Measurements from ENCODE around the gene DLGAP4. TPM values are rescaled to one million over a fixed set of nuclear protein-coding genes. Genes with fewer than 3 reads are reported as not detected.

The DLGAP4 gene
- total and polyA plus RNA-seq, 12 donors: 34.0 to 74.4 (median 55.6) TPM

DNA sequence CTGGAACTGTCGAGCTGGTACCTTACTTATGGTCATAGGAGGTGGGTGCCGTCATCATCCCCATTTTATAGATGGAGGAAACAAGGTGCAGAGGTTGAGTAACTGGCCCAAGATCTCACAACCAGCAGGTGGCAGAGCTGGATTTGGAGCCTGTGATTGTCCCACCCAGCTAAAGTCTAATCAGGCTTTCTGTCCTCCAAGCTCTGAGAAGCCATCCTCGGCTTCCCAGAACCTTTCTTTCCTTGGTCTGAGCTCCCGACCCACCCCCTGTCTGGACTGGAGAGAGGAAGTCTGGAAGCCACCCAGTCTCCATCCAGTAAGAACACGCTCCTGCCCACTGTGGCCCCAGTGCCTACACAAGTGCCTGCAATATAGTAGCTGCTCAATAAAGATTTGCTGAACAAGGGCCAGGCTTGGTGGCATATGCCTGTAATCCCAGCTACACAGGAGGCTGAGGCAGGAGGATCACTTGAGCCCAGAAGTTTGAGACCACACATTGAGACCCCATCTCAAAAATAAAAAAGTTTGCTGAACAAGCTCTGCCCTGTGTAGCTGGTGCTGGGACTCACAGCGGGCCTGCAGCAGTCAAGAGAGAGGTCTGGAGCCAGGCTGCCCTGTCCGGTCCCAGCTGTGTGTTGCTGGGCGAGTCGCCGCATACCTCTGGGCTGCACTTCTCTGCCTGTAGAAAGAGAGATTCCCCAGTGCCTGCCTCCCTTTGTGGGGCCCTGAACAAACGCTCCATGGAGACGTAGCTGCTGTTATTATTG is 32.5 kb upstream of the DLGAP4 start:
- DNase-seq: no peak
- 70 to 71% methylated on average over 12 of the region's 12 CpGs for WGBS, 2 donors
- ATAC-seq: no peak

DNA sequence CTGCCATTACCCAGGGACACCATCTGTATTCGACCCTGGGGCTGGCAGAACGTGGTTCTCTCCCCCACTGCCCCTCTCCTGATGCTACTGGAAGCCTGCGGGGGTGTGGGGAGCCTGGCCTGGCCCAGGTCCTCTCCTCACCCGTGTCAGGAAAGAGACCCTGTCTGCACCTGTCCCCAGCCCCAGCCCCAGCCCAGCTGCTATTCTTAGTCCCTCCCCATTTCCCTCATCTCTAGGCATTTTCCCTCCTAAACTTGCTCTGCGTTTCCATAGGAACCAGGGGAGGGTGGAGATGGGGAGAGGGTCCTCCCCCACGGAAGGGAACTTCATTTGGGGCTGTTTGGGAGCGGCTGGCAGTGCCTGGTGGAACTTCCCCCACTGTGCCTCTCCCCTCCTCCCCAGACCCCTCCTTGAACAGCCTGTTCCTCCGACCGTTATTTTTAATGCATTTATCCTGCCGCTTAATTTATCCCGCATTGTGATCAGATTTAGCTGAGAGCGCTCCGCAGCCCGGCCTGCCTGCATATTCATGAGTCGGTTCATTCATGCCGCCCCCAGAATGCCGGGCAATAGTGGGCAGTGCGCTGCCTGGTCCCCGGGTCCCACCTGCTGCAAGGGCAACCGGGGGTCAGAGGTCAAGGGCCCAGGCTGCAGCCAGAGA is 31.8 kb upstream of the DLGAP4 start:
- peaks cover 0 to 47% (median 34%) of the 10 kb centered on the region in 7 donors for H3K27me3 ChIP-seq
- intact Hi-C loops (cut with DNase I): loop anchor here in 3 of 10 donors (10.0 kb wide), 2 partner anchors 160 to 170 kb away; no protein-coding TSS in a partner anchor
- H3K9me3 ChIP-seq: no peaks in the 10 kb centered on the region
- no peak overlapping the region for H3K27ac ChIP-seq
- H3K4me3 ChIP-seq: no peak overlapping the region
- no peaks in the 10 kb centered on the region for H3K36me3 ChIP-seq
- 37 to 41% methylated on average over 20 of the region's 20 CpGs for WGBS, 2 donors
- ATAC-seq: no peak
- no peaks in the 10 kb centered on the region for H3K4me1 ChIP-seq
- no peak for DNase-seq
- TF ChIP-seq, protein P1, sequence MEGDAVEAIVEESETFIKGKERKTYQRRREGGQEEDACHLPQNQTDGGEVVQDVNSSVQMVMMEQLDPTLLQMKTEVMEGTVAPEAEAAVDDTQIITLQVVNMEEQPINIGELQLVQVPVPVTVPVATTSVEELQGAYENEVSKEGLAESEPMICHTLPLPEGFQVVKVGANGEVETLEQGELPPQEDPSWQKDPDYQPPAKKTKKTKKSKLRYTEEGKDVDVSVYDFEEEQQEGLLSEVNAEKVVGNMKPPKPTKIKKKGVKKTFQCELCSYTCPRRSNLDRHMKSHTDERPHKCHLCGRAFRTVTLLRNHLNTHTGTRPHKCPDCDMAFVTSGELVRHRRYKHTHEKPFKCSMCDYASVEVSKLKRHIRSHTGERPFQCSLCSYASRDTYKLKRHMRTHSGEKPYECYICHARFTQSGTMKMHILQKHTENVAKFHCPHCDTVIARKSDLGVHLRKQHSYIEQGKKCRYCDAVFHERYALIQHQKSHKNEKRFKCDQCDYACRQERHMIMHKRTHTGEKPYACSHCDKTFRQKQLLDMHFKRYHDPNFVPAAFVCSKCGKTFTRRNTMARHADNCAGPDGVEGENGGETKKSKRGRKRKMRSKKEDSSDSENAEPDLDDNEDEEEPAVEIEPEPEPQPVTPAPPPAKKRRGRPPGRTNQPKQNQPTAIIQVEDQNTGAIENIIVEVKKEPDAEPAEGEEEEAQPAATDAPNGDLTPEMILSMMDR (IDR thresholded peaks at IDR 0.05): no peak

More for the DNA sequence above, 32.5 kb upstream of the DLGAP4 start:
- intact Hi-C loops (cut with DNase I): loop anchor here in 4 of 10 donors (2.0 to 10.0 kb wide), 3 partner anchors 161 to 171 kb away; no protein-coding TSS in a partner anchor
- TF ChIP-seq, protein P1 (IDR thresholded peaks at IDR 0.05): peak in 5 of 9 donors; percentile 19 to 38 (median 28)
- Histone ChIP-seq H3K27ac (no peak overlapping the region), H3K9me3 (no peaks in the 10 kb centered on the region), H3K4me3 (no peak overlapping the region), H3K36me3 (no peaks in the 10 kb centered on the region), H3K27me3 (peaks cover 0 to 40% (median 29%) of the 10 kb centered on the region in 7 donors), H3K4me1 (no peaks in the 10 kb centered on the region)

DNA sequence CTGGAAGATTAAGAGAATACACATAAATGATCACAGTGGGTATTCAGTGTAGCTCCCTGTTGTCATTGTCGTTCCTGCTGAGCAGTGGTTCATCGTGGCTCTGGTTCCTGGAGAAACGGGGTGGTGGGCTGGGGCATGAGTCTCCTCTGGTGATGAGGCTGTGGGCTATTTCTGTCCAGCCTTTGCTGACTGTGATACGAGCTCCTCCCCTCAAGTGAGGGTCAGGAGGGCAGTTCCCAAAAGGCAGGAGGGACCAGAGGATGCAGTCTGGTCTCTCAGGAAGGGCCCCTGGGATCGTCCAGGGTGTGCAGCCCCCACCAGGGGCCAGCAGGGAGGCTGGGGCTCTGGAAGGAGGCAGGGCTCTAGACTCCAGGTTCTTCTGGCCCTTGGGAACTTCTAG is 31.1 kb upstream of the DLGAP4 start:
- TF ChIP-seq, protein P1 (IDR thresholded peaks at IDR 0.05): no peak
- no peak for ATAC-seq
- intact Hi-C loops (cut with DNase I): loop anchor here in 3 of 10 donors (10.0 kb wide), 2 partner anchors 160 to 170 kb away; no protein-coding TSS in a partner anchor
- Histone ChIP-seq H3K36me3 (no peaks in the 10 kb centered on the region), H3K27me3 (peaks cover 0 to 52% (median 39%) of the 10 kb centered on the region in 7 donors), H3K4me3 (no peak overlapping the region), H3K27ac (no peak overlapping the region), H3K4me1 (no peaks in the 10 kb centered on the region), H3K9me3 (no peaks in the 10 kb centered on the region)
- DNase-seq: no peak
- 38 to 48% methylated on average over 5 of the region's 5 CpGs for WGBS, 2 donors

DNA sequence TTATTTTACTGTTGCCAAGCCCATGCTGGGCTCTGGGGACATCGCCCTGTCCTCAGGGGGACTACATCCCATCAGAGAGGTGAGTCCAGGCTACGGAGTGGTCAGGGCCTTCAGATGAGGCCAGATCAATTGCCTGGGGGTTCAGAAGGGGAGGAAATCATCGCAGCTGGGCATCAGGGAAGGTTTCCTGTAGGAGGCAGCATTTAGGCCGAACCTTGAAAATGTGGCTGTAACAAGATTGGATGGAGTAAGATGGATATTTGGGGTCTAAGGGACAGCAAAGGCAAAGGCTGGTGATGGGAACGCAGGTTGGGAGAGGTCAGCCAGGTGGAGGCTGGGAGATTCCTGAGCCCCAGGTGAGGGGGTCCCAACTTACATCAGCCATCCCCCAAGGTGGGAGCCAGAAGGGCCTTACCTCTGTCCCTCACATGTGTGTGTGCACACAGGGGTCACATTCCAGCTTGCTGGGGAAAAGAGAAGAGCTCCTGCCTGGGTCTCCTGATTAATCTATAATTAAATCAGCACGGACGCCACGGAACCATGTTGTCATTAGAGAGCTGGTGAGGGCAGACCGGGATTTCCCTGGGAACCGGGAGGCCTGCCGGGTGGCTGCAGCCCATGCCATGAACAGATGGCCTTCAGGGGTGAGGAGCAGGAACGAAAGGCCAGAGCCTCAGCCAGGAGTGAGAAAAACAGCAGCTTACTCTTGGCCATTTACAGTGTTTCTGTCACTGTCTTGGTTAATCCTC is 30.5 kb upstream of the DLGAP4 start:
- ATAC-seq: no peak
- 80 to 83% methylated on average over 12 of the region's 12 CpGs for WGBS, 2 donors

More for the DNA sequence above, 30.5 kb upstream of the DLGAP4 start:
- TF ChIP-seq, protein P1 (IDR thresholded peaks at IDR 0.05): no peak
- Histone ChIP-seq H3K4me3 (no peak overlapping the region), H3K27ac (no peak overlapping the region), H3K27me3 (peaks cover 0 to 53% (median 43%) of the 10 kb centered on the region in 7 donors), H3K36me3 (no peaks in the 10 kb centered on the region), H3K9me3 (no peaks in the 10 kb centered on the region), H3K4me1 (no peaks in the 10 kb centered on the region)
- no peak for DNase-seq
- intact Hi-C loops (cut with DNase I): loop anchor here in 3 of 10 donors (10.0 kb wide), 2 partner anchors 159 to 169 kb away; no protein-coding TSS in a partner anchor

Data from heart right ventricle (tissue), 16 donors.